ENCODE data around the gene ADGRL3. TPM values are rescaled to one million over a fixed set of nuclear protein-coding genes. Genes with fewer than 3 reads are reported as not detected.
A peak's percentile ranks its signal among the peaks of the same experiment; 100 is the strongest.

ADGRL3 gene
- total and polyA plus RNA-seq, 8 donors = 0.08 to 1.4 (median 0.24) TPM

- no peaks in the 10 kb centered on the region for H3K27me3 ChIP-seq
- no peak for TF ChIP-seq CTCF (IDR thresholded peaks at IDR 0.05)
- H3K4me1 ChIP-seq = no peaks in the 10 kb centered on the region
- WGBS, 2 donors = 58 to 87% methylated on average over 1 of the region's 1 CpG
- H3K36me3 ChIP-seq = no peaks in the 10 kb centered on the region
- DNase-seq (no peak), FAIRE-seq (no peak), ATAC-seq (no peak)
- no peak overlapping the region for H3K4me3 ChIP-seq
- H3K9me3 ChIP-seq = no peaks in the 10 kb centered on the region
- intact Hi-C loops (cut with DNase I) = no loop called here
- no peak overlapping the region for H3K27ac ChIP-seq
These were observed 856.9 kb downstream of the ADGRL3 start for GRCh38 chr4:62057031-62057430.

GRCh38 chr4:62058571-62058970 is 858.4 kb downstream of the ADGRL3 start:
- no peak overlapping the region for H3K4me3 ChIP-seq
- 29 to 43% methylated on average over 4 of the region's 4 CpGs for WGBS, 2 donors
- H3K9me3 ChIP-seq = no peaks in the 10 kb centered on the region
- H3K27me3 ChIP-seq = no peaks in the 10 kb centered on the region
- intact Hi-C loops (cut with DNase I) = no loop called here
- H3K27ac ChIP-seq = no peak overlapping the region
- no peak for TF ChIP-seq CTCF (IDR thresholded peaks at IDR 0.05)
- no peaks in the 10 kb centered on the region for H3K4me1 ChIP-seq
- DNase-seq (no peak), FAIRE-seq (no peak), ATAC-seq (no peak)
- H3K36me3 ChIP-seq = no peaks in the 10 kb centered on the region

- WGBS, 2 donors = 66 to 77% methylated on average over 14 of the region's 14 CpGs
- H3K4me3 ChIP-seq = no peak overlapping the region
- H3K36me3 ChIP-seq = no peaks in the 10 kb centered on the region
- intact Hi-C loops (cut with DNase I) = no loop called here
- no peaks in the 10 kb centered on the region for H3K9me3 ChIP-seq
- ATAC-seq = no peak
- no peaks in the 10 kb centered on the region for H3K27me3 ChIP-seq
- no peak for TF ChIP-seq CTCF (IDR thresholded peaks at IDR 0.05)
- DNase-seq = peak in 1 of 6 donors; percentile 17
- H3K27ac ChIP-seq = no peak overlapping the region
- FAIRE-seq = no peak
- no peaks in the 10 kb centered on the region for H3K4me1 ChIP-seq
These were observed 870.2 kb downstream of the ADGRL3 start for GRCh38 chr4:62070291-62070852.

GRCh38 chr4:62075089-62075488 is 875.0 kb downstream of the ADGRL3 start:
- no peaks in the 10 kb centered on the region for H3K4me1 ChIP-seq
- H3K36me3 ChIP-seq = no peaks in the 10 kb centered on the region
- WGBS, 2 donors = 46 to 61% methylated on average over 2 of the region's 2 CpGs
- no peak for ATAC-seq
- intact Hi-C loops (cut with DNase I) = no loop called here
- no peaks in the 10 kb centered on the region for H3K9me3 ChIP-seq
- no peak overlapping the region for H3K27ac ChIP-seq
- no peak overlapping the region for H3K4me3 ChIP-seq
- DNase-seq = no peak
- no peak for FAIRE-seq
- no peak for TF ChIP-seq CTCF (IDR thresholded peaks at IDR 0.05)
- H3K27me3 ChIP-seq = no peaks in the 10 kb centered on the region

- FAIRE-seq = no peak
- DNase-seq = no peak
- Histone ChIP-seq H3K36me3 (no peaks in the 10 kb centered on the region), H3K9me3 (no peaks in the 10 kb centered on the region), H3K27me3 (no peaks in the 10 kb centered on the region), H3K27ac (no peak overlapping the region), H3K4me1 (no peaks in the 10 kb centered on the region), H3K4me3 (no peak overlapping the region)
- no peak for ATAC-seq
- intact Hi-C loops (cut with DNase I) = no loop called here
- no peak for TF ChIP-seq CTCF (IDR thresholded peaks at IDR 0.05)
- WGBS, 2 donors = 45 to 58% methylated on average over 3 of the region's 3 CpGs
These were observed 875.4 kb downstream of the ADGRL3 start for GRCh38 chr4:62075521-62075920.

All from pancreas (tissue), 10 donors.